SU-DHL-6 (cell line): ENCODE data around the gene SLC24A5.

Experiments used
- H2AFZ ChIP-seq: fragments of 200-600 bp; sonication (generic); 2 replicates; pipeline ENCODE4 v1.6.1; 2014; ENCODE audit warnings: low read depth, mild to moderate bottlenecking, moderate library complexity, mixed read lengths, antibody characterized with exemption, low read length; ENCODE audit not compliant: severe bottlenecking
- H3F3A ChIP-seq: fragments of 200-600 bp; shearing (Covaris generic); 2 replicates; pipeline ENCODE4 v1.6.0; 2016; ENCODE audit warnings: antibody characterized with exemption, mild to moderate bottlenecking; ENCODE audit not compliant: insufficient read depth
- H3K27ac ChIP-seq: fragments of 200-600 bp; sonication (generic); 2 replicates; pipeline ENCODE4 v1.5.1; 2016; ENCODE audit warnings: low read depth, mild to moderate bottlenecking, low read length, moderate library complexity, mixed read lengths
- H3K27me3 ChIP-seq: fragments of 200-600 bp; sonication (generic), shearing (Covaris generic); 2 replicates; pipeline ENCODE4 v1.6.0; 2014; ENCODE audit warnings: mild to moderate bottlenecking, low read length
- H3K36me3 ChIP-seq: fragments of 200-600 bp; sonication (generic); 2 replicates; pipeline ENCODE4 v1.6.1; 2014; ENCODE audit warnings: mild to moderate bottlenecking, low read length, mixed read lengths
- H3K4me2 ChIP-seq: fragments of 300-600, 200-600 bp; shearing (Covaris generic), sonication (generic); 2 replicates; pipeline ENCODE4 v1.6.0; 2014; ENCODE audit warnings: low read length, low read depth, mild to moderate bottlenecking; ENCODE audit not compliant: poor library complexity, severe bottlenecking
- H3K4me3 ChIP-seq: fragments of 200-600 bp; sonication (generic); 2 replicates; pipeline ENCODE4 v1.5.1; 2014; ENCODE audit warnings: antibody characterized with exemption, low read length, mild to moderate bottlenecking, mixed read lengths; ENCODE audit not compliant: insufficient read depth, poor library complexity, severe bottlenecking
- H3K79me2 ChIP-seq: fragments of 200-600 bp; sonication (generic); 2 replicates; pipeline ENCODE4 v1.6.1; 2014; ENCODE audit warnings: mild to moderate bottlenecking, low read length, moderate library complexity; ENCODE audit not compliant: insufficient read depth
- H3K9ac ChIP-seq: fragments of 200-600 bp; sonication (generic); 2 replicates; pipeline ENCODE4 v1.7.0; 2014; ENCODE audit warnings: mild to moderate bottlenecking, low read length
- H3K9me2 ChIP-seq: fragments of 200-600 bp; sonication (generic); replicated peaks from 2 replicates; pipeline ENCODE4 v1.6.1; 2014; ENCODE audit warnings: low read length; ENCODE audit not compliant: insufficient read depth
- H3K9me3 ChIP-seq: fragments of 200-600 bp; sonication (generic); 2 replicates; pipeline ENCODE4 v1.6.1; 2014; ENCODE audit warnings: low read length, mixed read lengths; ENCODE audit not compliant: insufficient read depth
- H4K20me1 ChIP-seq: fragments of 200-600 bp; sonication (generic); 2 replicates; pipeline ENCODE4 v1.6.1; 2014; ENCODE audit warnings: low read depth, mild to moderate bottlenecking, antibody characterized with exemption, low read length, moderate library complexity, mixed read lengths
- CTCF ChIP-seq: fragments of 200-600 bp; sonication (generic); IDR thresholded peaks from one replicate; pipeline ENCODE4 v1.5.1; 2017; ENCODE audit warnings: antibody characterized with exemption, mild to moderate bottlenecking, low read length, moderate library complexity; ENCODE audit not compliant: insufficient read depth, poor library complexity, severe bottlenecking
- EZH2phosphoT487 ChIP-seq: fragments of 200-600 bp; sonication (generic), shearing (Covaris generic); conservative IDR thresholded peaks from 2 replicates; pipeline ENCODE4 v1.6.1; 2018; ENCODE audit warnings: mild to moderate bottlenecking, antibody characterized with exemption, low read length, moderate library complexity, mixed read lengths

SLC24A5 gene

GRCh38 chr15:48112242-48112641, 8.5 kb upstream of the SLC24A5 start:
- no peaks in the 10 kb centered on the region for H3K79me2 ChIP-seq
- no peaks in the 10 kb centered on the region for H3K36me3 ChIP-seq
- no peak overlapping the region for H3K9ac ChIP-seq
- H3K4me3 ChIP-seq: no peak overlapping the region
- H3K27me3 ChIP-seq: no peaks in the 10 kb centered on the region
- H3K9me2 ChIP-seq: no peaks in the 10 kb centered on the region
- TF ChIP-seq CTCF (no peak), EZH2phosphoT487 (no peak)
- H3K9me3 ChIP-seq: no peaks in the 10 kb centered on the region
- no peak overlapping the region for H2AFZ ChIP-seq
- H3F3A ChIP-seq: no peaks in the 10 kb centered on the region
- no peak overlapping the region for H3K27ac ChIP-seq
- no peaks in the 10 kb centered on the region for H4K20me1 ChIP-seq
- H3K4me2 ChIP-seq: no peak overlapping the region

- Histone ChIP-seq H3K27me3 (no peaks in the 10 kb centered on the region), H3K9me3 (no peaks in the 10 kb centered on the region), H3K79me2 (no peaks in the 10 kb centered on the region), H3K4me3 (no peak overlapping the region), H3K4me2 (no peak overlapping the region), H3K9me2 (no peaks in the 10 kb centered on the region), H3K36me3 (no peaks in the 10 kb centered on the region), H2AFZ (no peak overlapping the region), H3K27ac (no peak overlapping the region), H4K20me1 (no peaks in the 10 kb centered on the region), H3F3A (no peaks in the 10 kb centered on the region), H3K9ac (no peak overlapping the region)
- TF ChIP-seq CTCF: no peak
Measured at GRCh38 chr15:48119277-48119676, 1.5 kb upstream of the SLC24A5 start.

GRCh38 chr15:48121849-48122248, 1.1 kb downstream of the SLC24A5 start:
- TF ChIP-seq EZH2phosphoT487: no peak
- no peak for TF ChIP-seq CTCF
- no peak overlapping the region for H3K4me2 ChIP-seq
- no peak overlapping the region for H2AFZ ChIP-seq
- no peak overlapping the region for H3K27ac ChIP-seq
- H4K20me1 ChIP-seq: no peaks in the 10 kb centered on the region
- no peak overlapping the region for H3K4me3 ChIP-seq
- no peaks in the 10 kb centered on the region for H3K79me2 ChIP-seq
- no peaks in the 10 kb centered on the region for H3K9me3 ChIP-seq
- H3K9ac ChIP-seq: no peak overlapping the region
- no peaks in the 10 kb centered on the region for H3F3A ChIP-seq
- H3K36me3 ChIP-seq: no peaks in the 10 kb centered on the region
- no peaks in the 10 kb centered on the region for H3K27me3 ChIP-seq
- 0 out of 2 replicates have a peak, but pooled peaks cover 3% of the 10 kb centered on the region for H3K9me2 ChIP-seq
